AG09309 (cell line): ENCODE results near the gene URB2.

ENCODE experiments used
- DNase-seq: peaks from one replicate; pipeline ENCODE4 v3.0.0-alpha.2; 2010; ENCODE audit warnings: low read depth
- H3K4me3 ChIP-seq: 2 replicates; pipeline ENCODE4 v1.5.1; 2011; ENCODE audit warnings: mild to moderate bottlenecking, low read depth, low read length, moderate library complexity; ENCODE audit not compliant: control insufficient read depth
- TF ChIP-seq, protein P1 (sequence below): IDR thresholded peaks from 2 replicates; pipeline ENCODE4 v1.5.1; 2011; ENCODE audit warnings: mild to moderate bottlenecking, low read depth, low read length, inconsistent platforms; ENCODE audit not compliant: insufficient read depth, control insufficient read depth; ENCODE audit errors: missing control alignments

The URB2 gene

DNA sequence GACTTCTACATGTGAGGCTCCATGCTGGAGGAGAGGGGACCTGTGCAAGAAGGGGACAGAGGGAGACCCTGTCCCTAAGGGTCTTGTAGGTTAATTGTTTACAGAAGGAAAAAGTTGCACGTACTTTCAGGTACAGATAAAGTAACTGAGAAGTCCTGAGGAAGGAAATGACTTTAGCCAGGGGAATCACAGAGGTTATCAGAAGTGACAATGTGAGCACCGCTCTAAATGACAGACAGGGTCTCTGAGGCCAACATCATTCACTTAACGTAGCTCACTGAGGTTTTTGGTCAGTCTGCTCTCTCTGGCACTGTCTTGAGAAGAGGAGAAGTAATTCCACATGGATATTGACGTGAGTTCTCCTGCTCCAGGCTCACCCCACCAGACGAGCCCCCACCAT lies 12.1 kb upstream of the URB2 start:
- TF ChIP-seq, protein P1, sequence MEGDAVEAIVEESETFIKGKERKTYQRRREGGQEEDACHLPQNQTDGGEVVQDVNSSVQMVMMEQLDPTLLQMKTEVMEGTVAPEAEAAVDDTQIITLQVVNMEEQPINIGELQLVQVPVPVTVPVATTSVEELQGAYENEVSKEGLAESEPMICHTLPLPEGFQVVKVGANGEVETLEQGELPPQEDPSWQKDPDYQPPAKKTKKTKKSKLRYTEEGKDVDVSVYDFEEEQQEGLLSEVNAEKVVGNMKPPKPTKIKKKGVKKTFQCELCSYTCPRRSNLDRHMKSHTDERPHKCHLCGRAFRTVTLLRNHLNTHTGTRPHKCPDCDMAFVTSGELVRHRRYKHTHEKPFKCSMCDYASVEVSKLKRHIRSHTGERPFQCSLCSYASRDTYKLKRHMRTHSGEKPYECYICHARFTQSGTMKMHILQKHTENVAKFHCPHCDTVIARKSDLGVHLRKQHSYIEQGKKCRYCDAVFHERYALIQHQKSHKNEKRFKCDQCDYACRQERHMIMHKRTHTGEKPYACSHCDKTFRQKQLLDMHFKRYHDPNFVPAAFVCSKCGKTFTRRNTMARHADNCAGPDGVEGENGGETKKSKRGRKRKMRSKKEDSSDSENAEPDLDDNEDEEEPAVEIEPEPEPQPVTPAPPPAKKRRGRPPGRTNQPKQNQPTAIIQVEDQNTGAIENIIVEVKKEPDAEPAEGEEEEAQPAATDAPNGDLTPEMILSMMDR: no peak
- DNase-seq: no peak
- no peak overlapping the region for H3K4me3 ChIP-seq

DNA sequence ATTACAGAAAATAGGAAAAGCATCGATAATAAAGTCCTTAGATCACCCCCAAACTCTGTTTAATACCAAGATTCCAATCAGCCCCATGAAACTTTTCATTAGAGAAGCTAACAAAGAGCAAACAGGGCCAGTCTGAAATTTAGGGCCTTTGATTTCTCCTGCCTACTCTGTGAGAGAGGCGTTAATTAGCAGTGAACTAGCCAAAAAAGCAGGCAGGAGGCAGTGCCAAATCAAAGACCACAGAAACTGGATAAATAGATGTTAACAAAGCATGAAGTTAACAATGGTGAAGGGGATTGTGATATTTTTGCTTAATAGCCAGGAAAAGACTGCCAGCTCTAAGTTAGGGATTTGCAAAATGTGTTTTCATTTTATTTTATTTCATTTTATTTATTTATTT lies 11.3 kb upstream of the URB2 start:
- TF ChIP-seq, protein P1: no peak
- no peak overlapping the region for H3K4me3 ChIP-seq
- no peak for DNase-seq

DNA sequence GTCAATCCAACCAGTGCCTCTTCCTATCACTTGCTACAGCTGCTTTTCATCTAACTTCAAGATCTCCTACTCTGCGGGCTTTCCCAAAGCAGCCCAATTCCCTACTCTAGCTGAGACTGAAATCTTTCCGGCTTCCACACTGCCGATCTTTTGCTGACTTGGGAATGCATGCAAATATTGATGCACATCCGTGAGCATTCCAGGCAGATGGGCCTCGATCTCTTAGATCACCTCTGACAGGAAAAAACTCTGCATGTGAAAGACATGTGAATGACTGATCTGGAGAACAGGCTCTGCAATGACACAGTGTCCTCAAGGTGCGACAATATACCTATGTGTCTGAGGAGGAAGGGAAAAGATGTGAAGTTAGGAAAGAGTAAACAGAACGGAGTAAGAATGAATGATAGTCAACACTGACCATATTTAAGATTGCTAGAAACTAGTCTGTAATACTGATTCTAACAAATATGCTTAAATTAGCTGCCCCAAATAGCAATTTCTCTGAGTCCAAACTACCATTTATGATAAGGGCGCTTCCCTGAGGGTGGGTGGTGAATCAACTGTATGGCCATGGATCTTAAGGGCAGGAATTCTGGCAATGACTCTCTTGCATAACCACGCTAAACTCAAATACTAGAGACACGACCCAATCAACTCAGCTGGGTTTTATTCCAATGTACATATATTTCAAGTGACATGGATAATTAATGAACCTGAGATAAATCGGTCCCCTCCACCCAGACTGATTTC lies 8.5 kb upstream of the URB2 start:
- H3K4me3 ChIP-seq: no peak overlapping the region
- TF ChIP-seq, protein P1: no peak
- DNase-seq: no peak

DNA sequence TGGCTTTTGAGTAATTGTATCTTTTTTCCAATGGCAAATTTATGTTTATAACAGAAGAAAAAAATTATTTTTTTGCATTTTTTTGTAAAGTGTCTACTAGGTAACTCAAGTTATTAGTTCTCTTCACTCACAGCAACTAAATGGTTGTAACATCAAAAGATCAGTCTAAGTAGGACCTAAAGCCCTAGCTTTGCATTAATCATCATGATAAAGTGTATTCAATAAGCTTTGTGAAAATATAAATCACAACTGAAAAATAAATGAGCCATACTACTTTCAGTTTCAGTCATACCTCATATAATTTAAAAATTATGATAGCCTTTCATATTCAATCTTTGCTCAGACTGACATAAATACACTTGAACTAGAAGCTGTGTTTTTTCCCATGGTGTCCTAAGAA lies 7.0 kb upstream of the URB2 start:
- no peak overlapping the region for H3K4me3 ChIP-seq
- TF ChIP-seq, protein P1: no peak
- DNase-seq: no peak

DNA sequence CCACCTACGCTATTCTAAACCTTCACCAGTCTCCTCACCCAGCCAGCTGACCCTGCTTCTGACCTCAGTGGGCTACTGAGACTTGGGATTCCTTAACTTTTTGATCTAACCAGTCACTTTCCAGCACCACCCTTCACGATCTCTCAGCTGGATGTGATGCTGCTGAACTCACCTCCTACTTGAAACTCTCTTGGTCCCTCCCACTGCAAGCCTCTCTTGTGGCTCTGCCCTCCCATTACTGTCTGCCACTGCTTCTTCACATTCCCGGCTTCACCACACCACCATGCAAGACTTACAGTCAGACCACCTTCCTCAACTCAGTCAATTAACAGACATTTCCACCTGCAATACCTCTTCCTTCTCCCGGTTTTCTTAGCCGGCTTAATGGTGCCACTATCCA lies 6.4 kb upstream of the URB2 start:
- TF ChIP-seq, protein P1: no peak
- DNase-seq: no peak
- H3K4me3 ChIP-seq: no peak overlapping the region

DNA sequence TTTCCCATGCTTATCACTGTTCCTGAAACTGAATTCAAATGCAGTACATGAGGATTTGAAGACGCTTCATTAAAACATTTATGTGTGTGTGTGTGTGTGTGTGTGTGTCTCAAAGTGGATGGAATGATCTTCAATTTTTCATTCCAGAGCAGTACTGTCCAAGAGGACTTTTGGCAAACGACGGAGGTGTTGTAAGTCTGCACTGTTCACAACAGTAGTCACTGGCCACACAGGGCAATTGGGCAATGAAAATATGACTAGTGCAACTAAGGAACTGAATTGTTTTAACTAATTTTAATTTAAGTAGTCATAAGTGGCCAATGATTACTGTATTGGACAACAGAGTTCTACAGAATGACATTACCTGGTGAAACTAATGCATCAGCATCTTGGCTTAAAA lies 5.2 kb upstream of the URB2 start:
- TF ChIP-seq, protein P1: no peak

More for the DNA sequence above, 5.2 kb upstream of the URB2 start:
- no peak overlapping the region for H3K4me3 ChIP-seq
- peak; percentile 80 for DNase-seq
